ENCODE measurements around the gene AQP12B. TPM values are rescaled to one million over a fixed set of nuclear protein-coding genes. Genes with fewer than 3 reads are reported as not detected.

Gene AQP12B
- total and polyA plus RNA-seq, 10 of the 15 experiments (the other 5 are each of a cell fraction or from before 2014, with no cell fraction given) = not detected

DNA sequence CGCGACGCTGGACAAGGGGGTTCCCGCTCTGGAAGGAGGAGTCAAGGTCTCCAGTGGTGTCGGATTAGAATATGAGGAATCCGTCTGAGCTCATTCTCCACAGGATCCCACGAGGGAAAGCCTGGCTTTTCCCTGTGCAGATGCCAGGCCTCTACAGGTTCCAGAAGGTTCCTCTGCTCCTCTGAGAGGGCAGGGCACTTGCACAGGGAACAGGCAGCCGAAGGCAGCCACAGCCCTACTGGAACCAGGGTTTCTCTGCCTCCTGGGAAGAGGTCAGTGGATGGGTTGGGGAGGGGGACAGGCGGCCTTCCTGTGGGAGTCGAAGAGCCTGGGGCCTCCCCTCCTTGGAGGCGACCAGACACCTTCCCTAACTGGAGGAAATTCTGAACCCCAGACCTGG, 7.3 kb upstream of the AQP12B start:
- H3K4me2 ChIP-seq (ENCODE audit: control insufficient read depth, insufficient read depth) = no peak overlapping the region
- H2AFZ ChIP-seq (ENCODE audit: control insufficient read depth, low read depth, low read length) = no peak overlapping the region
- ChIA-PET POLR2A (no interaction called here), RAD21 (ENCODE audit: unreplicated experiment) (no interaction called here), SMC1A (ENCODE audit: uncharacterized antibody, unreplicated experiment) (no interaction called here), CTCF (no interaction called here)
- no peaks in the 10 kb centered on the region for H3K4me1 ChIP-seq (ENCODE audit: control insufficient read depth, insufficient read depth, low read length)
- no peaks in the 10 kb centered on the region for H3K27me3 ChIP-seq (replicated peaks in 1 of 2; ENCODE audit: control insufficient read depth in 2 of 2, insufficient read depth in 2 of 2, low read length in 1 of 2)
- in situ Hi-C loops (cut with MboI) (no loop called here), intact Hi-C loops (cut with micrococcal nuclease; ENCODE audit: unreplicated experiment) (no loop called here)
- WGBS (ENCODE audit: insufficient coverage, insufficient replicate concordance, low lambda C conversion rate, missing lambda C conversion rate) = 0% methylated on average over 1 of the region's 11 CpGs
- ATAC-seq (no peak), FAIRE-seq (no peak), DNase-seq (ENCODE audit: low read depth, low spot score) (no peak)
- no peak overlapping the region for H3K9ac ChIP-seq (ENCODE audit: control insufficient read depth, insufficient read depth, low read length)
- H3K27ac ChIP-seq (ENCODE audit: control insufficient read depth, insufficient read depth) = no peak overlapping the region
- no peaks in the 10 kb centered on the region for H3K9me3 ChIP-seq (replicated peaks; ENCODE audit: control insufficient read depth, insufficient read depth, low read length)
- H3K79me2 ChIP-seq (ENCODE audit: control insufficient read depth, insufficient read depth, low read length) = no peaks in the 10 kb centered on the region
- H4K20me1 ChIP-seq (ENCODE audit: control insufficient read depth, insufficient read depth) = no peaks in the 10 kb centered on the region
- TF ChIP-seq MXI1 (IDR thresholded peaks at IDR 0.05; ENCODE audit: low read depth, low read length) = no peak
- TF ChIP-seq, protein P1, sequence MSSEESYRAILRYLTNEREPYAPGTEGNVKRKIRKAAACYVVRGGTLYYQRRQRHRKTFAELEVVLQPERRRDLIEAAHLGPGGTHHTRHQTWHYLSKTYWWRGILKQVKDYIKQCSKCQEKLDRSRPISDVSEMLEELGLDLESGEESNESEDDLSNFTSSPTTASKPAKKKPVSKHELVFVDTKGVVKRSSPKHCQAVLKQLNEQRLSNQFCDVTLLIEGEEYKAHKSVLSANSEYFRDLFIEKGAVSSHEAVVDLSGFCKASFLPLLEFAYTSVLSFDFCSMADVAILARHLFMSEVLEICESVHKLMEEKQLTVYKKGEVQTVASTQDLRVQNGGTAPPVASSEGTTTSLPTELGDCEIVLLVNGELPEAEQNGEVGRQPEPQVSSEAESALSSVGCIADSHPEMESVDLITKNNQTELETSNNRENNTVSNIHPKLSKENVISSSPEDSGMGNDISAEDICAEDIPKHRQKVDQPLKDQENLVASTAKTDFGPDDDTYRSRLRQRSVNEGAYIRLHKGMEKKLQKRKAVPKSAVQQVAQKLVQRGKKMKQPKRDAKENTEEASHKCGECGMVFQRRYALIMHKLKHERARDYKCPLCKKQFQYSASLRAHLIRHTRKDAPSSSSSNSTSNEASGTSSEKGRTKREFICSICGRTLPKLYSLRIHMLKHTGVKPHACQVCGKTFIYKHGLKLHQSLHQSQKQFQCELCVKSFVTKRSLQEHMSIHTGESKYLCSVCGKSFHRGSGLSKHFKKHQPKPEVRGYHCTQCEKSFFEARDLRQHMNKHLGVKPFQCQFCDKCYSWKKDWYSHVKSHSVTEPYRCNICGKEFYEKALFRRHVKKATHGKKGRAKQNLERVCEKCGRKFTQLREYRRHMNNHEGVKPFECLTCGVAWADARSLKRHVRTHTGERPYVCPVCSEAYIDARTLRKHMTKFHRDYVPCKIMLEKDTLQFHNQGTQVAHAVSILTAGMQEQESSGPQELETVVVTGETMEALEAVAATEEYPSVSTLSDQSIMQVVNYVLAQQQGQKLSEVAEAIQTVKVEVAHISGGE (CRISPR knock-in tag; IDR thresholded peaks at IDR 0.05) = no peak
- no peak for TF ChIP-seq MYC (IDR thresholded peaks at IDR 0.05; ENCODE audit: insufficient read depth, insufficient read length, insufficient replicate concordance, low read length, severe bottlenecking)
- no peak for TF ChIP-seq ZBTB4 (CRISPR knock-in tag; IDR thresholded peaks at IDR 0.05)
- TF ChIP-seq STAT3 (IDR thresholded peaks at IDR 0.05; ENCODE audit: low read depth, low read length) = no peak
- TF ChIP-seq, protein P2, sequence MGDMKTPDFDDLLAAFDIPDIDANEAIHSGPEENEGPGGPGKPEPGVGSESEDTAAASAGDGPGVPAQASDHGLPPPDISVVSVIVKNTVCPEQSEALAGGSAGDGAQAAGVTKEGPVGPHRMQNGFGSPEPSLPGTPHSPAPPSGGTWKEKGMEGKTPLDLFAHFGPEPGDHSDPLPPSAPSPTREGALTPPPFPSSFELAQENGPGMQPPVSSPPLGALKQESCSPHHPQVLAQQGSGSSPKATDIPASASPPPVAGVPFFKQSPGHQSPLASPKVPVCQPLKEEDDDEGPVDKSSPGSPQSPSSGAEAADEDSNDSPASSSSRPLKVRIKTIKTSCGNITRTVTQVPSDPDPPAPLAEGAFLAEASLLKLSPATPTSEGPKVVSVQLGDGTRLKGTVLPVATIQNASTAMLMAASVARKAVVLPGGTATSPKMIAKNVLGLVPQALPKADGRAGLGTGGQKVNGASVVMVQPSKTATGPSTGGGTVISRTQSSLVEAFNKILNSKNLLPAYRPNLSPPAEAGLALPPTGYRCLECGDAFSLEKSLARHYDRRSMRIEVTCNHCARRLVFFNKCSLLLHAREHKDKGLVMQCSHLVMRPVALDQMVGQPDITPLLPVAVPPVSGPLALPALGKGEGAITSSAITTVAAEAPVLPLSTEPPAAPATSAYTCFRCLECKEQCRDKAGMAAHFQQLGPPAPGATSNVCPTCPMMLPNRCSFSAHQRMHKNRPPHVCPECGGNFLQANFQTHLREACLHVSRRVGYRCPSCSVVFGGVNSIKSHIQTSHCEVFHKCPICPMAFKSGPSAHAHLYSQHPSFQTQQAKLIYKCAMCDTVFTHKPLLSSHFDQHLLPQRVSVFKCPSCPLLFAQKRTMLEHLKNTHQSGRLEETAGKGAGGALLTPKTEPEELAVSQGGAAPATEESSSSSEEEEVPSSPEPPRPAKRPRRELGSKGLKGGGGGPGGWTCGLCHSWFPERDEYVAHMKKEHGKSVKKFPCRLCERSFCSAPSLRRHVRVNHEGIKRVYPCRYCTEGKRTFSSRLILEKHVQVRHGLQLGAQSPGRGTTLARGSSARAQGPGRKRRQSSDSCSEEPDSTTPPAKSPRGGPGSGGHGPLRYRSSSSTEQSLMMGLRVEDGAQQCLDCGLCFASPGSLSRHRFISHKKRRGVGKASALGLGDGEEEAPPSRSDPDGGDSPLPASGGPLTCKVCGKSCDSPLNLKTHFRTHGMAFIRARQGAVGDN (IDR thresholded peaks at IDR 0.05) = no peak
- no peak for TF ChIP-seq DPF2 (IDR thresholded peaks at IDR 0.05)
- BruUV-seq (replicated peaks) = no TSS peak
- H3K36me3 ChIP-seq (ENCODE audit: control insufficient read depth in 2 of 2, insufficient read depth in 2 of 2, low read length in 1 of 2) = no peaks in the 10 kb centered on the region
- no peak overlapping the region for H3K4me3 ChIP-seq
